ENCODE measurements around the gene KIF2B. TPM values are rescaled to one million over a fixed set of nuclear protein-coding genes. Genes with fewer than 3 reads are reported as not detected.
"Not testable (repeated sequence)": the region's sequence is repeated elsewhere in the genome, so short reads cannot be mapped to it uniquely, and the experiment has no call there.

KIF2B gene
- polyA plus RNA-seq (ENCODE audit: insufficient read length in 4 of 4) = not detected

GRCh38 chr17:53822764-53823163 lies at the start of gene KIF2B:
Gene KIF2B, plus strand, starts transcription at chr17:53822927. Its CDS starts 107 bp downstream, at chr17:53823034.
- DNase-seq (ENCODE audit: low read depth in 4 of 4, low spot score in 2 of 4) = no peak

GRCh38 chr17:53780320-53780719 lies 42.4 kb upstream of the KIF2B start:
- no peak for DNase-seq (ENCODE audit: low read depth in 4 of 4, low spot score in 2 of 4)

GRCh38 chr17:53791551-53791950 lies 31.2 kb upstream of the KIF2B start:
- no peak for DNase-seq (ENCODE audit: low read depth in 4 of 4, low spot score in 2 of 4)

GRCh38 chr17:53792451-53792850 lies 30.3 kb upstream of the KIF2B start:
- no peak for DNase-seq (ENCODE audit: low read depth in 4 of 4, low spot score in 2 of 4)

- DNase-seq (ENCODE audit: low read depth in 4 of 4, low spot score in 2 of 4) = no peak
These were observed 29.7 kb upstream of the KIF2B start for GRCh38 chr17:53792997-53793396.

- no peak for DNase-seq (ENCODE audit: low read depth in 4 of 4, low spot score in 2 of 4)
These were observed 27.9 kb upstream of the KIF2B start for GRCh38 chr17:53794875-53795274.

- no peak for DNase-seq (ENCODE audit: low read depth in 4 of 4, low spot score in 2 of 4)
These were observed 26.1 kb upstream of the KIF2B start for GRCh38 chr17:53796642-53797041.

GRCh38 chr17:53797501-53797900 lies 25.2 kb upstream of the KIF2B start:
- no peak for DNase-seq (ENCODE audit: low read depth in 4 of 4, low spot score in 2 of 4)

GRCh38 chr17:53804437-53804836 lies 18.3 kb upstream of the KIF2B start:
- no peak for DNase-seq (ENCODE audit: low read depth in 4 of 4, low spot score in 2 of 4)

- DNase-seq (ENCODE audit: low read depth in 4 of 4, low spot score in 2 of 4) = no peak
These were observed 16.3 kb upstream of the KIF2B start for GRCh38 chr17:53806473-53806872.

- DNase-seq (ENCODE audit: low read depth in 4 of 4, low spot score in 2 of 4) = no peak
These were observed 15.4 kb upstream of the KIF2B start for GRCh38 chr17:53807286-53807685.

- DNase-seq (ENCODE audit: low read depth in 4 of 4, low spot score in 2 of 4) = no peak
These were observed 4.5 kb upstream of the KIF2B start for GRCh38 chr17:53818271-53818670.

- DNase-seq (ENCODE audit: low read depth in 4 of 4, low spot score in 2 of 4) = no peak
These were observed 3.8 kb upstream of the KIF2B start for GRCh38 chr17:53818929-53819328.

GRCh38 chr17:53819956-53820355 lies 2.8 kb upstream of the KIF2B start:
- no peak for DNase-seq (ENCODE audit: low read depth in 4 of 4, low spot score in 2 of 4)

GRCh38 chr17:53823341-53824050 lies 769 bp downstream of the KIF2B start:
- DNase-seq (ENCODE audit: low read depth in 4 of 4, low spot score in 2 of 4) = no peak

- DNase-seq (ENCODE audit: low read depth in 4 of 4, low spot score in 2 of 4) = not testable (repeated sequence)
These were observed 12.0 kb downstream of the KIF2B start for GRCh38 chr17:53834771-53835170.

- no peak for DNase-seq (ENCODE audit: low read depth in 4 of 4, low spot score in 2 of 4)
These were observed 14.4 kb downstream of the KIF2B start for GRCh38 chr17:53837131-53837530.

- no peak for DNase-seq (ENCODE audit: low read depth in 4 of 4, low spot score in 2 of 4)
These were observed 21.9 kb downstream of the KIF2B start for GRCh38 chr17:53844491-53845107.

GRCh38 chr17:53871128-53871527 lies 48.4 kb downstream of the KIF2B start:
- not testable (repeated sequence) for DNase-seq (ENCODE audit: low read depth in 4 of 4, low spot score in 2 of 4)

Data from left renal cortex interstitium (tissue), 4 donors.